ENCODE data around the gene NISCH. TPM values are rescaled to one million over a fixed set of nuclear protein-coding genes. Genes with fewer than 3 reads are reported as not detected.

NISCH gene
- total and polyA plus RNA-seq, 2 experiments from 2014 or later: 18.4 to 76.4 TPM

- Histone ChIP-seq H3K9me2 (ENCODE audit: insufficient read depth) (no peaks in the 10 kb centered on the region), H3K4me3 (no peak overlapping the region), H3K79me2 (replicated peaks; ENCODE audit: insufficient read depth) (no peaks in the 10 kb centered on the region), H3K27me3 (ENCODE audit: insufficient read depth) (no peaks in the 10 kb centered on the region), H4K20me1 (replicated peaks; ENCODE audit: insufficient read depth) (no peaks in the 10 kb centered on the region), H2AFZ (no peak overlapping the region), H3K4me1 (ENCODE audit: insufficient read depth) (no peaks in the 10 kb centered on the region), H3K27ac (ENCODE audit: low read depth) (0 out of 2 replicates have a peak overlapping the region, but pooled peaks have one; percentile 14), H3F3A (replicated peaks; ENCODE audit: low read depth) (no peaks in the 10 kb centered on the region), H3K4me2 (no peak overlapping the region), H3K36me3 (ENCODE audit: insufficient read depth) (no peaks in the 10 kb centered on the region)
- no peak for ATAC-seq
- peaks cover 8% of the 10 kb centered on the region; the same call in 2 of the 3 replicates for H3K4me1 Mint-ChIP-seq
- peaks cover 40% of the 10 kb centered on the region for H3K36me3 Mint-ChIP-seq (ENCODE audit: low read depth)
- TF ChIP-seq, protein P1, sequence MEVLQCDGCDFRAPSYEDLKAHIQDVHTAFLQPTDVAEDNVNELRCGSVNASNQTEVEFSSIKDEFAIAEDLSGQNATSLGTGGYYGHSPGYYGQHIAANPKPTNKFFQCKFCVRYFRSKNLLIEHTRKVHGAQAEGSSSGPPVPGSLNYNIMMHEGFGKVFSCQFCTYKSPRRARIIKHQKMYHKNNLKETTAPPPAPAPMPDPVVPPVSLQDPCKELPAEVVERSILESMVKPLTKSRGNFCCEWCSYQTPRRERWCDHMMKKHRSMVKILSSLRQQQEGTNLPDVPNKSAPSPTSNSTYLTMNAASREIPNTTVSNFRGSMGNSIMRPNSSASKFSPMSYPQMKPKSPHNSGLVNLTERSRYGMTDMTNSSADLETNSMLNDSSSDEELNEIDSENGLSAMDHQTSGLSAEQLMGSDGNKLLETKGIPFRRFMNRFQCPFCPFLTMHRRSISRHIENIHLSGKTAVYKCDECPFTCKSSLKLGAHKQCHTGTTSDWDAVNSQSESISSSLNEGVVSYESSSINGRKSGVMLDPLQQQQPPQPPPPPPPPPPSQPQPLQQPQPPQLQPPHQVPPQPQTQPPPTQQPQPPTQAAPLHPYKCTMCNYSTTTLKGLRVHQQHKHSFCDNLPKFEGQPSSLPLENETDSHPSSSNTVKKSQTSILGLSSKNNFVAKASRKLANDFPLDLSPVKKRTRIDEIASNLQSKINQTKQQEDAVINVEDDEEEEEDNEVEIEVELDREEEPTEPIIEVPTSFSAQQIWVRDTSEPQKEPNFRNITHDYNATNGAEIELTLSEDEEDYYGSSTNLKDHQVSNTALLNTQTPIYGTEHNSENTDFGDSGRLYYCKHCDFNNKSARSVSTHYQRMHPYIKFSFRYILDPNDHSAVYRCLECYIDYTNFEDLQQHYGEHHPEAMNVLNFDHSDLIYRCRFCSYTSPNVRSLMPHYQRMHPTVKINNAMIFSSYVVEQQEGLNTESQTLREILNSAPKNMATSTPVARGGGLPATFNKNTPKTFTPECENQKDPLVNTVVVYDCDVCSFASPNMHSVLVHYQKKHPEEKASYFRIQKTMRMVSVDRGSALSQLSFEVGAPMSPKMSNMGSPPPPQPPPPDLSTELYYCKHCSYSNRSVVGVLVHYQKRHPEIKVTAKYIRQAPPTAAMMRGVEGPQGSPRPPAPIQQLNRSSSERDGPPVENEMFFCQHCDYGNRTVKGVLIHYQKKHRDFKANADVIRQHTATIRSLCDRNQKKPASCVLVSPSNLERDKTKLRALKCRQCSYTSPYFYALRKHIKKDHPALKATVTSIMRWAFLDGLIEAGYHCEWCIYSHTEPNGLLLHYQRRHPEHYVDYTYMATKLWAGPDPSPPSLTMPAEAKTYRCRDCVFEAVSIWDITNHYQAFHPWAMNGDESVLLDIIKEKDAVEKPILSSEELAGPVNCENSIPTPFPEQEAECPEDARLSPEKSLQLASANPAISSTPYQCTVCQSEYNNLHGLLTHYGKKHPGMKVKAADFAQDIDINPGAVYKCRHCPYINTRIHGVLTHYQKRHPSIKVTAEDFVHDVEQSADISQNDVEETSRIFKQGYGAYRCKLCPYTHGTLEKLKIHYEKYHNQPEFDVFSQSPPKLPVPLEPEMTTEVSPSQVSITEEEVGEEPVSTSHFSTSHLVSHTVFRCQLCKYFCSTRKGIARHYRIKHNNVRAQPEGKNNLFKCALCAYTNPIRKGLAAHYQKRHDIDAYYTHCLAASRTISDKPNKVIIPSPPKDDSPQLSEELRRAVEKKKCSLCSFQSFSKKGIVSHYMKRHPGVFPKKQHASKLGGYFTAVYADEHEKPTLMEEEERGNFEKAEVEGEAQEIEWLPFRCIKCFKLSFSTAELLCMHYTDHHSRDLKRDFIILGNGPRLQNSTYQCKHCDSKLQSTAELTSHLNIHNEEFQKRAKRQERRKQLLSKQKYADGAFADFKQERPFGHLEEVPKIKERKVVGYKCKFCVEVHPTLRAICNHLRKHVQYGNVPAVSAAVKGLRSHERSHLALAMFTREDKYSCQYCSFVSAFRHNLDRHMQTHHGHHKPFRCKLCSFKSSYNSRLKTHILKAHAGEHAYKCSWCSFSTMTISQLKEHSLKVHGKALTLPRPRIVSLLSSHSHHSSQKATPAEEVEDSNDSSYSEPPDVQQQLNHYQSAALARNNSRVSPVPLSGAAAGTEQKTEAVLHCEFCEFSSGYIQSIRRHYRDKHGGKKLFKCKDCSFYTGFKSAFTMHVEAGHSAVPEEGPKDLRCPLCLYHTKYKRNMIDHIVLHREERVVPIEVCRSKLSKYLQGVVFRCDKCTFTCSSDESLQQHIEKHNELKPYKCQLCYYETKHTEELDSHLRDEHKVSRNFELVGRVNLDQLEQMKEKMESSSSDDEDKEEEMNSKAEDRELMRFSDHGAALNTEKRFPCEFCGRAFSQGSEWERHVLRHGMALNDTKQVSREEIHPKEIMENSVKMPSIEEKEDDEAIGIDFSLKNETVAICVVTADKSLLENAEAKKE (CRISPR knock-in tag; IDR thresholded peaks at IDR 0.05): no peak
- TF ChIP-seq ETS1 (IDR thresholded peaks at IDR 0.05): no peak
- no peak for TF ChIP-seq ZNF114 (CRISPR knock-in tag; IDR thresholded peaks at IDR 0.05)
- TF ChIP-seq ZNF331 (CRISPR knock-in tag; IDR thresholded peaks at IDR 0.05; ENCODE audit: low read depth): no peak
- TF ChIP-seq EZH2phosphoT487 (IDR thresholded peaks at IDR 0.05; ENCODE audit: unreplicated experiment): no peak
- TF ChIP-seq STAT1 (IDR thresholded peaks at IDR 0.05; ENCODE audit: unreplicated experiment): no peak
- TF ChIP-seq CTCF (conservative IDR thresholded peaks at IDR 0.05; ENCODE audit: low read depth in 2 of 2): no peak
- no peak for TF ChIP-seq CREB1 (CRISPR knock-in tag; IDR thresholded peaks at IDR 0.05; ENCODE audit: low read depth)
- TF ChIP-seq, protein P2, sequence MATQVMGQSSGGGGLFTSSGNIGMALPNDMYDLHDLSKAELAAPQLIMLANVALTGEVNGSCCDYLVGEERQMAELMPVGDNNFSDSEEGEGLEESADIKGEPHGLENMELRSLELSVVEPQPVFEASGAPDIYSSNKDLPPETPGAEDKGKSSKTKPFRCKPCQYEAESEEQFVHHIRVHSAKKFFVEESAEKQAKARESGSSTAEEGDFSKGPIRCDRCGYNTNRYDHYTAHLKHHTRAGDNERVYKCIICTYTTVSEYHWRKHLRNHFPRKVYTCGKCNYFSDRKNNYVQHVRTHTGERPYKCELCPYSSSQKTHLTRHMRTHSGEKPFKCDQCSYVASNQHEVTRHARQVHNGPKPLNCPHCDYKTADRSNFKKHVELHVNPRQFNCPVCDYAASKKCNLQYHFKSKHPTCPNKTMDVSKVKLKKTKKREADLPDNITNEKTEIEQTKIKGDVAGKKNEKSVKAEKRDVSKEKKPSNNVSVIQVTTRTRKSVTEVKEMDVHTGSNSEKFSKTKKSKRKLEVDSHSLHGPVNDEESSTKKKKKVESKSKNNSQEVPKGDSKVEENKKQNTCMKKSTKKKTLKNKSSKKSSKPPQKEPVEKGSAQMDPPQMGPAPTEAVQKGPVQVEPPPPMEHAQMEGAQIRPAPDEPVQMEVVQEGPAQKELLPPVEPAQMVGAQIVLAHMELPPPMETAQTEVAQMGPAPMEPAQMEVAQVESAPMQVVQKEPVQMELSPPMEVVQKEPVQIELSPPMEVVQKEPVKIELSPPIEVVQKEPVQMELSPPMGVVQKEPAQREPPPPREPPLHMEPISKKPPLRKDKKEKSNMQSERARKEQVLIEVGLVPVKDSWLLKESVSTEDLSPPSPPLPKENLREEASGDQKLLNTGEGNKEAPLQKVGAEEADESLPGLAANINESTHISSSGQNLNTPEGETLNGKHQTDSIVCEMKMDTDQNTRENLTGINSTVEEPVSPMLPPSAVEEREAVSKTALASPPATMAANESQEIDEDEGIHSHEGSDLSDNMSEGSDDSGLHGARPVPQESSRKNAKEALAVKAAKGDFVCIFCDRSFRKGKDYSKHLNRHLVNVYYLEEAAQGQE (IDR thresholded peaks at IDR 0.05; ENCODE audit: unreplicated experiment): no peak
- no peak for TF ChIP-seq POLR2AphosphoS5 (IDR thresholded peaks at IDR 0.05; ENCODE audit: low read depth)
- TF ChIP-seq JUNB (IDR thresholded peaks at IDR 0.05; ENCODE audit: unreplicated experiment): no peak
- TF ChIP-seq NANOG (IDR thresholded peaks at IDR 0.05; ENCODE audit: borderline replicate concordance): no peak
- TF ChIP-seq EZH2 (IDR thresholded peaks at IDR 0.05; ENCODE audit: low read depth, unreplicated experiment): no peak
- no peaks in the 10 kb centered on the region for H3K9me3 Mint-ChIP-seq
- no peak for DNase-seq (ENCODE audit: low spot score)
- H3K27ac Mint-ChIP-seq: no peak overlapping the region
- no peak overlapping the region for H3K4me3 Mint-ChIP-seq
- H3K27me3 Mint-ChIP-seq (ENCODE audit: insufficient read depth, low read depth, poor library complexity): peaks cover 15% of the 10 kb centered on the region
Observed at GRCh38 chr3:52492059-52492458, 36.7 kb downstream of the NISCH start.

Data from GM23338 (cell line).